Measurements from ENCODE around the gene MYDGF. TPM values are rescaled to one million over a fixed set of nuclear protein-coding genes. Genes with fewer than 3 reads are reported as not detected.

MYDGF gene
- total RNA-seq, 1 donor from 2014 or later, result 131 TPM

DNA sequence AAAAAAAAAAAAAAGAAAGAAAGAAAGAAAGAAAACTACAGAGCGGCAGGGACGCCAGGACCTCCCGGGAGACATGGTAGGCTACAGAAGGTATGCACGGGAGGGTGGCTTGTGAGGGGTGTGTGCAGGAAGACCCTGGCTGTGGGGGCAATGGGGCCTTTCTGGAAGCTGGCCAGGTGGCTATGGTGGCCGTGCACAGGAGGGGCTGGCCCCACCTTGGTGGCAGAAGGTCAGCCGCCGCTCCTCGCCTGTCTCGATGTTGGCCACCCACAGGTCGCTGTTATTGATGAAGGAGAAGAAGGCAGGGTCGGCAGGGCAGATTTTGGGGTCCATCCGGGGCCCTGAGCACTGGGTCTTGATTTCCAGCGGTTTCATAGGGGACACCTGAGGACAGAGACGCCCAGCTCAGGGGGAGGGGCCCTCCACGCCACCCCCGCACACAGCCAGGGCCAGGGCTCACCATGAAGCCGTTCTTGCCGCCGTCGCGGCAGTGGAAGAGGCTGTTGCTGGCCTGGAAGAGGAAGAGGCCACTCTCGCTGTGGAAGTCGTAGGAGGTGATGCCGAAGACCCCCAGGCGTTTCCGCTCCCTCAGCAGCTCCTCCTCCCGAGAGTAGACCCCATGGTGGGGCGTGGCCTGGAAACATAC is 33.7 kb upstream of the MYDGF start:
- Mint-ChIP-seq H3K9me3 (ENCODE audit: unreplicated experiment) (no peaks in the 10 kb centered on the region), H3K27ac (ENCODE audit: unreplicated experiment) (peak overlapping the region; percentile 69), H3K36me3 (ENCODE audit: low read depth, unreplicated experiment) (peaks cover 18% of the 10 kb centered on the region), H3K4me1 (ENCODE audit: low read depth, unreplicated experiment) (no peaks in the 10 kb centered on the region), H3K27me3 (ENCODE audit: low read depth, unreplicated experiment) (no peaks in the 10 kb centered on the region), H3K4me3 (ENCODE audit: unreplicated experiment) (no peak overlapping the region)
- Histone ChIP-seq H3K4me3 (ENCODE audit: insufficient read depth, low read depth, low read length) (no peak overlapping the region), H2AFZ (ENCODE audit: low read depth, low read length) (no peak overlapping the region), H3K27me3 (ENCODE audit: insufficient read depth, low read length) (no peaks in the 10 kb centered on the region), H3K9ac (ENCODE audit: low read length) (no peak overlapping the region), H3K4me2 (ENCODE audit: low read length) (no peak overlapping the region), H3K9me3 (ENCODE audit: insufficient read depth, low read depth, low read length) (no peaks in the 10 kb centered on the region), H3K36me3 (ENCODE audit: insufficient read depth, low read length) (peaks cover 17% of the 10 kb centered on the region), H3K27ac (ENCODE audit: low read depth, low read length) (no peak overlapping the region), H3K79me2 (ENCODE audit: insufficient read depth, low read length) (peaks cover 14% of the 10 kb centered on the region), H4K20me1 (ENCODE audit: insufficient read depth, low read length) (no peaks in the 10 kb centered on the region), H3K4me1 (ENCODE audit: insufficient read depth, low read length) (peaks cover 6% of the 10 kb centered on the region)
- TF ChIP-seq, protein P1, sequence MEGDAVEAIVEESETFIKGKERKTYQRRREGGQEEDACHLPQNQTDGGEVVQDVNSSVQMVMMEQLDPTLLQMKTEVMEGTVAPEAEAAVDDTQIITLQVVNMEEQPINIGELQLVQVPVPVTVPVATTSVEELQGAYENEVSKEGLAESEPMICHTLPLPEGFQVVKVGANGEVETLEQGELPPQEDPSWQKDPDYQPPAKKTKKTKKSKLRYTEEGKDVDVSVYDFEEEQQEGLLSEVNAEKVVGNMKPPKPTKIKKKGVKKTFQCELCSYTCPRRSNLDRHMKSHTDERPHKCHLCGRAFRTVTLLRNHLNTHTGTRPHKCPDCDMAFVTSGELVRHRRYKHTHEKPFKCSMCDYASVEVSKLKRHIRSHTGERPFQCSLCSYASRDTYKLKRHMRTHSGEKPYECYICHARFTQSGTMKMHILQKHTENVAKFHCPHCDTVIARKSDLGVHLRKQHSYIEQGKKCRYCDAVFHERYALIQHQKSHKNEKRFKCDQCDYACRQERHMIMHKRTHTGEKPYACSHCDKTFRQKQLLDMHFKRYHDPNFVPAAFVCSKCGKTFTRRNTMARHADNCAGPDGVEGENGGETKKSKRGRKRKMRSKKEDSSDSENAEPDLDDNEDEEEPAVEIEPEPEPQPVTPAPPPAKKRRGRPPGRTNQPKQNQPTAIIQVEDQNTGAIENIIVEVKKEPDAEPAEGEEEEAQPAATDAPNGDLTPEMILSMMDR (IDR thresholded peaks at IDR 0.05; ENCODE audit: insufficient read depth, low read depth, low read length), result no peak
- TF ChIP-seq EZH2 (IDR thresholded peaks at IDR 0.05; ENCODE audit: insufficient read depth, low read length), result no peak
- DNase-seq (ENCODE audit: low read depth) (no peak), FAIRE-seq (no peak)

DNA sequence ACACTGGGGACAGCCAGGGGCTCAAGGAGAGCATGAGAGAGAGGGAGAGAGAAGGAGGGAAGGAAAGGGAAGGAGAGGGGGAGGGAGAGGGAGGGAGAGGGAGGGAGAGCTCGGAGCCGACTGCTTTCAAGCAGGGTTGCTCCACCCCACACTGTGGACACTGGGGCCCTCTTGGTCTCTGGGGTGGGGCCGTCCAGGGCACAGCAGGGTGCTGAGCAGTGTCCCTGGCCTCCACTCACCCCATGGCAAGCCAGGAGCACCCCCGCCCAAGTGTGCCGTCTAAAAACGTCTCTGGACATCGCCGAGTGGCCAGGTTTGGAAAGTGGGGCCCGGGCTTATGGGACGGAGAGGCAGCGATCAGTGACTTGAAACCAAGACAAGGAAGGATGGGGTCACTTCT is 32.6 kb upstream of the MYDGF start:
- peak overlapping the region; percentile 53 for H3K27ac Mint-ChIP-seq (ENCODE audit: unreplicated experiment)
- no peak overlapping the region for H3K4me3 ChIP-seq (ENCODE audit: insufficient read depth, low read depth, low read length)
- H3K4me1 Mint-ChIP-seq (ENCODE audit: low read depth, unreplicated experiment), result no peaks in the 10 kb centered on the region
- H3K4me3 Mint-ChIP-seq (ENCODE audit: unreplicated experiment), result no peak overlapping the region
- DNase-seq (ENCODE audit: low read depth) (no peak), FAIRE-seq (no peak)
- no peaks in the 10 kb centered on the region for H4K20me1 ChIP-seq (ENCODE audit: insufficient read depth, low read length)
- no peaks in the 10 kb centered on the region for H3K27me3 Mint-ChIP-seq (ENCODE audit: low read depth, unreplicated experiment)
- H2AFZ ChIP-seq (ENCODE audit: low read depth, low read length), result no peak overlapping the region
- H3K4me2 ChIP-seq (ENCODE audit: low read length), result no peak overlapping the region
- no peak overlapping the region for H3K9ac ChIP-seq (ENCODE audit: low read length)
- H3K36me3 ChIP-seq (ENCODE audit: insufficient read depth, low read length), result peaks cover 22% of the 10 kb centered on the region
- no peaks in the 10 kb centered on the region for H3K27me3 ChIP-seq (ENCODE audit: insufficient read depth, low read length)
- no peaks in the 10 kb centered on the region for H3K9me3 ChIP-seq (ENCODE audit: insufficient read depth, low read depth, low read length)
- H3K9me3 Mint-ChIP-seq (ENCODE audit: unreplicated experiment), result no peaks in the 10 kb centered on the region
- H3K36me3 Mint-ChIP-seq (ENCODE audit: low read depth, unreplicated experiment), result peaks cover 12% of the 10 kb centered on the region
- TF ChIP-seq EZH2 (IDR thresholded peaks at IDR 0.05; ENCODE audit: insufficient read depth, low read length), result no peak
- TF ChIP-seq, protein P1 (IDR thresholded peaks at IDR 0.05; ENCODE audit: insufficient read depth, low read depth, low read length), result no peak
- H3K27ac ChIP-seq (ENCODE audit: low read depth, low read length), result no peak overlapping the region
- H3K79me2 ChIP-seq (ENCODE audit: insufficient read depth, low read length), result peaks cover 6% of the 10 kb centered on the region
- peaks cover under 1% of the 10 kb centered on the region for H3K4me1 ChIP-seq (ENCODE audit: insufficient read depth, low read length)

DNA sequence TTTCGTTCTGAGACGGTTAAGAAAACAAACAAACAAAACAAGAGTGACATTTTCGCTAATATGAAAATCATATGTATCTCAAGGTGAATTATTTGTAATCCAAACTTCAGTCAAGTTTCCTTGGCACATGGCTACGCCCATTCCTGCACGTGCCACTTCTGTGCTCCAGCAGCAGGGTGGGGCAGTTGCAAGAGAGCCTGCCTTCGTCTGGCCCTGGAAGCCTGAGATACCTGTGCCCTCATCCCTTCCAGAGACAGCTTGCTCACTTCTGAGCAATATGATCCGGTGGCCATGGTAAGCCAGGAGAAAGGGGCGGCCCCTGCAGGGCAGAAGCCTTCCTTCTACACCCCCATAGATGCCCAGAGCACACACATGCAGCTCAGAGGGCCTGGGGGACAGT is 31.4 kb upstream of the MYDGF start:
- H3K9me3 ChIP-seq (ENCODE audit: insufficient read depth, low read depth, low read length), result no peaks in the 10 kb centered on the region
- no peak overlapping the region for H2AFZ ChIP-seq (ENCODE audit: low read depth, low read length)
- no peak overlapping the region for H3K27ac ChIP-seq (ENCODE audit: low read depth, low read length)
- peaks cover 25% of the 10 kb centered on the region for H3K36me3 ChIP-seq (ENCODE audit: insufficient read depth, low read length)
- no peak overlapping the region for H3K4me3 ChIP-seq (ENCODE audit: insufficient read depth, low read depth, low read length)
- no peak overlapping the region for H3K4me3 Mint-ChIP-seq (ENCODE audit: unreplicated experiment)
- H3K27me3 ChIP-seq (ENCODE audit: insufficient read depth, low read length), result no peaks in the 10 kb centered on the region
- H3K27ac Mint-ChIP-seq (ENCODE audit: unreplicated experiment), result no peak overlapping the region
- FAIRE-seq (no peak), DNase-seq (ENCODE audit: low read depth) (no peak)
- TF ChIP-seq EZH2 (IDR thresholded peaks at IDR 0.05; ENCODE audit: insufficient read depth, low read length), result no peak
- TF ChIP-seq, protein P1 (IDR thresholded peaks at IDR 0.05; ENCODE audit: insufficient read depth, low read depth, low read length), result no peak
- peaks cover 16% of the 10 kb centered on the region for H3K36me3 Mint-ChIP-seq (ENCODE audit: low read depth, unreplicated experiment)
- H3K4me1 Mint-ChIP-seq (ENCODE audit: low read depth, unreplicated experiment), result peaks cover 4% of the 10 kb centered on the region
- H3K4me1 ChIP-seq (ENCODE audit: insufficient read depth, low read length), result peaks cover 10% of the 10 kb centered on the region
- no peaks in the 10 kb centered on the region for H3K9me3 Mint-ChIP-seq (ENCODE audit: unreplicated experiment)
- H3K27me3 Mint-ChIP-seq (ENCODE audit: low read depth, unreplicated experiment), result no peaks in the 10 kb centered on the region
- no peak overlapping the region for H3K9ac ChIP-seq (ENCODE audit: low read length)
- no peaks in the 10 kb centered on the region for H4K20me1 ChIP-seq (ENCODE audit: insufficient read depth, low read length)
- no peaks in the 10 kb centered on the region for H3K79me2 ChIP-seq (ENCODE audit: insufficient read depth, low read length)
- no peak overlapping the region for H3K4me2 ChIP-seq (ENCODE audit: low read length)

All from astrocyte (in vitro differentiated cells and primary cell).